CD14-positive monocyte (primary cell): ENCODE data around the gene NUP214. TPM values are rescaled to one million over a fixed set of nuclear protein-coding genes. Genes with fewer than 3 reads are reported as not detected.

ENCODE experiments used
- DNase-seq, 3 donors: peaks; one replicate each; pipeline ENCODE4 v3.0.0-alpha.2; 2011 to 2022
- H2AFZ ChIP-seq: 2 replicates; pipeline ENCODE4 v1.6.0; 2012; ENCODE audit warnings: mild to moderate bottlenecking, low read depth, low read length, inconsistent platforms; ENCODE audit not compliant: insufficient read depth, poor library complexity, severe bottlenecking
- H3K27ac ChIP-seq, 2 donors: 1 replicate in 1 of 2; 2 replicates in 1 of 2; pipeline ENCODE4 v1.5.1; 2012 to 2013; ENCODE audit warnings: low read length in 2 of 2, control low read depth in 1 of 2, inconsistent platforms in 1 of 2, low read depth in 1 of 2, mild to moderate bottlenecking in 1 of 2
- H3K27me3 ChIP-seq, 2 donors: one replicate each; pipeline versions ENCODE4 v1.6.0 to v1.6.1; 2011 to 2013; ENCODE audit warnings: low read length in 2 of 2; ENCODE audit not compliant: control insufficient read depth in 2 of 2, insufficient read depth in 2 of 2
- H3K36me3 ChIP-seq, 2 donors: replicated peaks in 1 of 2; 1 replicate in 1 of 2; 2 replicates in 1 of 2; pipeline versions ENCODE4 v1.5.1 to v1.6.1; 2012 to 2013; ENCODE audit warnings: low read length in 2 of 2, control low read depth in 1 of 2, inconsistent platforms in 1 of 2, mild to moderate bottlenecking in 1 of 2; ENCODE audit not compliant: insufficient read depth in 2 of 2, control insufficient read depth in 1 of 2
- H3K4me1 ChIP-seq, 2 donors: 1 replicate in 1 of 2; 2 replicates in 1 of 2; pipeline versions ENCODE4 v1.5.1 to v1.6.1; 2012 to 2013; ENCODE audit warnings: low read length in 2 of 2, control low read depth in 1 of 2, inconsistent platforms in 1 of 2, mild to moderate bottlenecking in 1 of 2, moderate library complexity in 1 of 2; ENCODE audit not compliant: insufficient read depth in 2 of 2, control insufficient read depth in 1 of 2
- H3K4me2 ChIP-seq: replicated peaks from 2 replicates; pipeline ENCODE3; 2012; ENCODE audit warnings: low read length, moderate library complexity, mild to moderate bottlenecking; ENCODE audit not compliant: poor library complexity, severe bottlenecking; ENCODE audit errors: extremely low read depth
- H3K4me3 ChIP-seq, 3 experiments: fragments of 200-600 bp in 1 of 3; sonication (generic) in 1 of 3; replicated peaks in 1 of 3; 1 replicate in 2 of 3; 2 replicates in 1 of 3; pipeline ENCODE4 v1.5.1; 2011 to 2013; ENCODE audit warnings: low read length in 3 of 3, mild to moderate bottlenecking in 3 of 3, control low read depth in 2 of 3, low read depth in 2 of 3, inconsistent platforms in 1 of 3, moderate library complexity in 1 of 3
- H3K79me2 ChIP-seq: 2 replicates; pipeline ENCODE4 v1.6.0; 2012; ENCODE audit warnings: mild to moderate bottlenecking, control low read depth, inconsistent platforms, low read length, moderate library complexity; ENCODE audit not compliant: insufficient read depth
- H3K9ac ChIP-seq: 2 replicates; pipeline ENCODE4 v1.6.0; 2017; ENCODE audit warnings: low read length, mild to moderate bottlenecking; ENCODE audit not compliant: insufficient read depth, poor library complexity, severe bottlenecking
- H3K9me3 ChIP-seq, 2 donors: replicated peaks in 1 of 2; 1 replicate in 1 of 2; 2 replicates in 1 of 2; pipeline versions ENCODE4 v1.5.1 to v1.6.1; 2012 to 2013; ENCODE audit warnings: low read length in 2 of 2, control low read depth in 1 of 2; ENCODE audit not compliant: control insufficient read depth in 1 of 2, insufficient read depth in 1 of 2
- H4K20me1 ChIP-seq: 2 replicates; pipeline ENCODE4 v1.6.0; 2012; ENCODE audit warnings: mild to moderate bottlenecking, low read length, control low read depth, moderate library complexity; ENCODE audit not compliant: insufficient read depth
- H3K27ac Mint-ChIP-seq, 7 donors: one replicate each; pipeline ENCODE4 v1.8.0; 2020; ENCODE audit warnings: mild to moderate bottlenecking in 7 of 7, mixed read lengths in 7 of 7, moderate library complexity in 6 of 7, inconsistent platforms in 2 of 7
- H3K27me3 Mint-ChIP-seq, 3 donors: one replicate each; pipeline ENCODE4 v1.8.0; 2021 to 2022; ENCODE audit warnings: low read depth in 3 of 3, mild to moderate bottlenecking in 3 of 3, mixed read lengths in 3 of 3, moderate library complexity in 3 of 3, inconsistent platforms in 1 of 3
- H3K36me3 Mint-ChIP-seq, 2 donors: one replicate each; pipeline ENCODE4 v1.8.0; 2020; ENCODE audit warnings: mixed read lengths in 2 of 2, inconsistent platforms in 1 of 2, mild to moderate bottlenecking in 1 of 2
- H3K4me1 Mint-ChIP-seq: one replicate; pipeline ENCODE4 v1.8.0; 2020; ENCODE audit warnings: mild to moderate bottlenecking, mixed read lengths
- H3K4me3 Mint-ChIP-seq, 2 donors: one replicate each; pipeline ENCODE4 v1.8.0; 2020; ENCODE audit warnings: mild to moderate bottlenecking in 2 of 2, mixed read lengths in 2 of 2, moderate library complexity in 1 of 2
- H3K9me3 Mint-ChIP-seq, 7 donors: one replicate each; pipeline ENCODE4 v1.8.0; 2020 to 2022; ENCODE audit warnings: mixed read lengths in 7 of 7, mild to moderate bottlenecking in 6 of 7, moderate library complexity in 6 of 7, inconsistent platforms in 2 of 7
- WGBS: methylation state at CpG from one replicate; pipeline ENCODE4 v1.1.5; 2013; ENCODE audit warnings: missing lambda C conversion rate; ENCODE audit not compliant: insufficient coverage; 5-methylcytosine and 5-hydroxymethylcytosine counted together
- intact Hi-C, 2 donors: fragments of 100-400 bp; cut with micrococcal nuclease; formaldehyde crosslinking; loops; one replicate each; pipeline versions ENCODE4 v1.15.0 to v1.15.1; 2023
- polyA plus RNA-seq, 3 donors: library from polyadenylated mRNA; depleted of rRNA in 1 of 3; unstranded in 2 of 3; stranded (reverse) in 1 of 3; fragments of 300-500 nt in 2 of 3; fragments of >200 nt in 1 of 3; fragmentation: Illumina TruSeq in 2 of 3; gene quantifications; 1 replicate in 2 of 3; 2 replicates in 1 of 3; pipeline ENCODE4 v1.2.3, GENCODE V29; 2012 to 2021
- TF ChIP-seq, protein P1 (sequence below): fragments of 200-600 bp; IDR thresholded peaks from one replicate; pipeline ENCODE4 v1.8.0; 2022; ENCODE audit warnings: antibody characterized with exemption, mild to moderate bottlenecking

Gene NUP214
- polyA plus RNA-seq, 3 donors, result 94.9 to 329 (median 214) TPM

DNA sequence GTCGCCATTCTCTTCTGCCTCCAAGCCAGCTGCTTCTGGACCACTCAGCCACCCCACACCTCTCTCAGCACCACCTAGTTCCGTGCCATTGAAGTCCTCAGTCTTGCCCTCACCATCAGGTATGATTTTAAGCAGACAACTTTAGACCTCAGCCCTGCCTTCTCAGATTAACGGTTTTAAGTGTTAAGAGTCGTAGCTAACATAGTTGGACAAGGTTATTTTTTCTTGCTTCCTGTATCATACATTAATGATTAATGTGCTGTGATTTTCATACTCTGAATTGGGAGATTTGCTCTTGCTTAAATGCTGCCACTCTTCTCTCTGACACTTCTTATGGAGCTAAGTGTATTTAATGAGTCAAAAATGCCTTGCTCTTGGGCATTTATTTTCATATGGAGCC is 20.8 kb downstream of the NUP214 start:
- Histone ChIP-seq H3K27me3 (no peaks in the 10 kb centered on the region), H3K9me3 (no peaks in the 10 kb centered on the region), H3K36me3 (peaks cover 97 to 99% of the 10 kb centered on the region in 2 donors), H4K20me1 (no peaks in the 10 kb centered on the region), H3K4me3 (no peak overlapping the region), H3K4me2 (no peak overlapping the region), H3K9ac (no peak overlapping the region), H3K4me1 (no peaks in the 10 kb centered on the region), H3K27ac (no peak overlapping the region), H3K79me2 (no peaks in the 10 kb centered on the region), H2AFZ (no peak overlapping the region)
- 100% methylated on average over 2 of the region's 4 CpGs for WGBS
- Mint-ChIP-seq H3K4me1 (no peaks in the 10 kb centered on the region), H3K36me3 (peaks cover 85 to 93% of the 10 kb centered on the region in 2 donors), H3K4me3 (no peak overlapping the region), H3K27ac (no peak overlapping the region), H3K9me3 (no peaks in the 10 kb centered on the region), H3K27me3 (no peaks in the 10 kb centered on the region)
- TF ChIP-seq, protein P1, sequence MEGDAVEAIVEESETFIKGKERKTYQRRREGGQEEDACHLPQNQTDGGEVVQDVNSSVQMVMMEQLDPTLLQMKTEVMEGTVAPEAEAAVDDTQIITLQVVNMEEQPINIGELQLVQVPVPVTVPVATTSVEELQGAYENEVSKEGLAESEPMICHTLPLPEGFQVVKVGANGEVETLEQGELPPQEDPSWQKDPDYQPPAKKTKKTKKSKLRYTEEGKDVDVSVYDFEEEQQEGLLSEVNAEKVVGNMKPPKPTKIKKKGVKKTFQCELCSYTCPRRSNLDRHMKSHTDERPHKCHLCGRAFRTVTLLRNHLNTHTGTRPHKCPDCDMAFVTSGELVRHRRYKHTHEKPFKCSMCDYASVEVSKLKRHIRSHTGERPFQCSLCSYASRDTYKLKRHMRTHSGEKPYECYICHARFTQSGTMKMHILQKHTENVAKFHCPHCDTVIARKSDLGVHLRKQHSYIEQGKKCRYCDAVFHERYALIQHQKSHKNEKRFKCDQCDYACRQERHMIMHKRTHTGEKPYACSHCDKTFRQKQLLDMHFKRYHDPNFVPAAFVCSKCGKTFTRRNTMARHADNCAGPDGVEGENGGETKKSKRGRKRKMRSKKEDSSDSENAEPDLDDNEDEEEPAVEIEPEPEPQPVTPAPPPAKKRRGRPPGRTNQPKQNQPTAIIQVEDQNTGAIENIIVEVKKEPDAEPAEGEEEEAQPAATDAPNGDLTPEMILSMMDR, result no peak
- DNase-seq, result no peak
- intact Hi-C loops, result loop anchor here in 1 of 2 donors (10.0 kb wide), 1 partner anchor 1139 kb away; no protein-coding TSS in a partner anchor

DNA sequence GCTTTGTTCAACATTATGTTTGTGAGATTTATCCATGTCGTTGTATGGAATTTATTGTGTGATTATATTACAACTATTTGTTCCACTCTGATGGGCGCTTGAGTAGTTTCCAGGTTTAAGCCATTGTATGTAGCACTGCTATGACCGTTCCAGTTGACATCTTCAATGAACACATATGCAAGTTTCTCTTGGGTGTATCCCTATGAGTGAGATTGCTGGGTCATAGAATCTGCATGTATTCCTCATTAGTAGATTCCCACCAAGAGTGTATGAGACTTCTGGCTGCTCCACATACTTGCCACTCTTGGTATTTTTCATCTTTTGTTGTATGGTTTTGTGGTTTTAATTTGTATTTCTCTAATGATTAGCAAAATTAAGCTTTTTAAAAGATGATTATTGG is 22.9 kb downstream of the NUP214 start:
- no peaks in the 10 kb centered on the region for H3K27me3 ChIP-seq
- intact Hi-C loops, result loop anchor here in 1 of 2 donors (10.0 kb wide), 1 partner anchor 1137 kb away; no protein-coding TSS in a partner anchor

More for the DNA sequence above, 22.9 kb downstream of the NUP214 start:
- Mint-ChIP-seq H3K27ac (no peak overlapping the region), H3K27me3 (no peaks in the 10 kb centered on the region), H3K36me3 (peaks cover 85 to 96% of the 10 kb centered on the region in 2 donors), H3K9me3 (no peaks in the 10 kb centered on the region), H3K4me1 (no peaks in the 10 kb centered on the region), H3K4me3 (no peak overlapping the region)
- Histone ChIP-seq H4K20me1 (no peaks in the 10 kb centered on the region), H2AFZ (no peak overlapping the region), H3K4me3 (no peak overlapping the region), H3K27ac (no peak overlapping the region), H3K36me3 (peaks cover 97 to 100% of the 10 kb centered on the region in 2 donors), H3K4me2 (no peak overlapping the region), H3K79me2 (no peaks in the 10 kb centered on the region), H3K4me1 (no peaks in the 10 kb centered on the region), H3K9ac (no peak overlapping the region), H3K9me3 (no peaks in the 10 kb centered on the region)
- DNase-seq, result no peak
- TF ChIP-seq, protein P1, result no peak
- 100% methylated on average over 1 of the region's 3 CpGs for WGBS
